Activated T-cell treated with anti-CD3 and anti-CD28 coated beads for 24 hours (primary cell): ENCODE data around the gene DNAAF5.

Experiments used
- DNase-seq: peaks from one replicate; pipeline ENCODE4 v3.0.0-alpha.2; 2020; ENCODE audit warnings: low read depth

Gene DNAAF5

DNA sequence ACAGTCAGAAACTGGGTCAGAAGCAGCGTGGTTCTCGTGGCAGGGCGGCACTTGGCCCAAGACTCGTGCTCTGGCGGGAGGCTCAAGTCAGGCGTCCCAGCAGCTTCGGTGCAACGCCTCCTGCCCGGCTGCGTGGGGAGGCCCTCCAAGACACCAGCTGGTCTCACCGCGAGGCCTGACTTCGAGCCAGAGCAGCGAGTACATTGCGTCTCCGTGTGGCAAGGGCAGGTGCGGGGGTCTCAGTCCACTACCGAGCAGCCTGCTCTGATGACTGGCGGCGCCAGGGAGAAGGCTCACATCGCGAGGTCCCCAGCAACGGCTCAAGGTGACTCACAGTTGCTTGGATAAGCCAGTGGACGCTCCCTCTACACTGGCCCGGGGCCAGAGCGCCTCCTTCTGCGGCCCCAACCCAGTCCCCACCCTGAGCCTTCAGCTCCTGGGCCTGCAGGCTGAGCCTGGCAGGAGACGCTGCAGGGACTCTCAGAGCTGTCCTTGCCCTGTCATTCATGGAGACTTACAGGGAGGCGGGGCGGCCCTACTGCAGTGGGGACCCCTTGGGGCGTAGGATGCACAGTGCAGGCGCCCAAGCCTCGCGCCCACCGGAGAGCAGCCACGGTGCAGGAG is 42.5 kb downstream of the DNAAF5 start:
- no peak for DNase-seq

- no peak for DNase-seq
Measured at GRCh38 chr7:770336-770735, 43.8 kb downstream of the DNAAF5 start.

- DNase-seq = no peak
Measured at GRCh38 chr7:770741-771166, 44.3 kb downstream of the DNAAF5 start.

GRCh38 chr7:771234-772004 is 44.9 kb downstream of the DNAAF5 start:
- no peak for DNase-seq

GRCh38 chr7:772005-772294 is 45.5 kb downstream of the DNAAF5 start:
- no peak for DNase-seq

DNA sequence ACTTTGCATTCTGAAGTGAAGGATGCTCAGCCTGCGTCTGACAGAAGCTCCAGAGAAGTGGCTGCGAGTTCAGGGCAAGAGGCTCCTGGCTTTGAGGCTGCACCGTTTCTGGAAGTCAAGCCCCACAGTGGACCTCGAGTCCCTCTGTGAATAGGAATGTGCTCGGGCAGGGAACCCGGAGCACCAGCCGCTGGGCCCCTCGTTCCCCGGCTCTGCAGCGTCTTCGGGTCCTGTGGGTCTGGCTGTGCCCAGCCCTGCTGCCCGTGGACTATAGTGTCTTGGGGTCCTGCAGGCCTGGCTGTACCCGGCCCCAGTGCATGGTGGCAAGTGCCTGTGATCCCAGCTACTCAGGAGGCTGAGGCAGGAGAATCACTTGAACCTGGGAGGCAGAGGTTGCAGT is 45.9 kb downstream of the DNAAF5 start:
- DNase-seq = no peak

DNA sequence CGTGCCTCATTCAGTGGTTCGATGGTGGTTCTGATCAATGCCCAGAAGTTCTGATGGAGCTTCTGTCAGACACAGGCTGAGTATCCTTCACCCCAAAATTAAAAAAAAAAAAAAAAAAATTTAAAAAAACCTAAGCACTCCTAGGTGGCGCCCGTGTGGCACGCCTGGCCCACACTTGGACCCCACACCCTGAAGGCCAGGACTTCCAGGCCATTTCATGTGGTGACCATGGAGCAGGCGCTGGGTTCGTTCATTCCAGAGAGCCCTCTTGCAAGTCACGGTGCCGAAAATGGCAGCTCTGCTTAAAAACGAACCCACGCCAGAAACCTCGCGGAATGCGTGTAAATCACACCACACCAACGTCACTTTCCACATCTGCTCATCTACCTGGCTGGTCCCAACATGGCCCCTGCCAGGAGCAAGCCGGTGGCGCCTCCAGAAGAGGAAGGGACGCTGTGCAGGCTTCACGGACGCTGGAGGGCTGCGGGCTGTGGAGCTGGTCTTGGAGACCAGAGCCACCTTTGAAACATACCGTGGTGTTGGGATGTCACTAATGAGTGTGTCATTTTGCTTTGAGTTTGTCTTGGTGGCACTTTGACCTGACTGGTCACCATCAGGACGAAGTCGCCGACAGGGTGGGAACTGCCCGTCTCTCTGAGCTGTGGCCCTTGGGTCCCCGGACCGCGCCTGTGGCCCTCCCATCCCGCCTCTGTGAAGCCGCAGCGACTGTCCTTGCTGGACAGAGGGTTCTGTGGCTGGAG is 46.5 kb downstream of the DNAAF5 start:
- no peak for DNase-seq

DNA sequence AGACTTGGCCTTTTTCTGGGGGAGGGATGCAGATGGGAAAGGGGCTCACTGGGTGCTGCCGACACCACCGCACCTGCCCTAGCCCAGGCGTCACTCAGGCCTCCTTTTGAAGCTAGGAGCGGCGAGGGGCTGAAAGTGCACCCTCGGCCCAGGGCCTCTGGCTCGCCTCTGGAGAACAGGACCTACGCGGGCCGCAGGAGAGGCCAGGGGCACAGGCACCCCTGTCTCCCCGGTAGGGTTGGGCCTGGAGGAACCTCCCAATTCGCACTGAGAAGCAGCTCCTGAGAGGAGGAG is 47.1 kb downstream of the DNAAF5 start:
- DNase-seq = no peak

DNA sequence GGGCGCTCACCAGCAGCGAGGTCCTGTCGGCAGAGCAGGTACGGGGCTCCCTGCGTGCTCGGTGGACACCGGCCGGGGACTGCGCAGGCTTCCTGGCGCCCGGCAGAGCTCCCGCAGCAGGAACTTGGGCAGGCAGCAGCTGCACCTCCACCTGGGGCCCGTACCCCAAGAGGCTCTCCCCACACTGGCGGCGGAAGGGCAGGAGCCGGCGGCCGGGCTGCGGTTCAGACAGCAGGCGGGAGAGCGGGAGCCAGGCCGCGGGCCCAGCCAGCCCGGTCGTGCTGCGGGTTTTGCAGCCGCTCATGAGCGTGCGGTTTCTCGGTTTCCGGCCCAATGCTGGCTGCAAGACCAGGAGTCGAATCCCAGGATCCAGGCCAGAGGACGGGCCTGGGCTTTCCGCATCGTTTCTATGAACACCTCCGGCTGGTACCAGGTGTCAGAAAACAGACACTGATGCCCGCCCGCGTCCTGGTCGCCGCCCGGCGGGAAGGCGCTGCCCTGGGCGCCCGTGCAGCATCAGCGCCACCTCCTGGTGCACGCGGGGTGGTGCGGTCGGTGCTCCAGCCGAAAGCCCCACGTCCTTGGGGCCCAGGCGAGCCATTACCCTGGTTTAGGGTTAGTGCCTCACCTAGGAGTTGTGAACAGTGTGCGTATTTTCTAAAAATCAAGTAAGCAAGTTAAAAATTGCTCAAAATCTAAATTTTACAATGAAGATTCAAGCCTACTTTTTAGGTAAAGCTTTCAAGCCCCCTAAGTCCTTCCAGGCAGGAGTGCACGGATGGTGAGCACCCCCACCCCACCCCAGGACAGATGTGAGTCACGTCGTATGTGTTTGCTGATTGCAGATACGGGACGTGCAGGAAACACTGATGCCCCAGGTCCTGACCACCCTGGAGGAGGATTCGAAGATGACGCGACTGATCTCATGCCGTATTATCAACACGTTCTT is 47.9 kb downstream of the DNAAF5 start:
- DNase-seq = peak; percentile 55

GRCh38 chr7:776381-776780 is 49.9 kb downstream of the DNAAF5 start:
- no peak for DNase-seq

- DNase-seq = no peak
Measured at GRCh38 chr7:776992-777727, 50.7 kb downstream of the DNAAF5 start.

DNA sequence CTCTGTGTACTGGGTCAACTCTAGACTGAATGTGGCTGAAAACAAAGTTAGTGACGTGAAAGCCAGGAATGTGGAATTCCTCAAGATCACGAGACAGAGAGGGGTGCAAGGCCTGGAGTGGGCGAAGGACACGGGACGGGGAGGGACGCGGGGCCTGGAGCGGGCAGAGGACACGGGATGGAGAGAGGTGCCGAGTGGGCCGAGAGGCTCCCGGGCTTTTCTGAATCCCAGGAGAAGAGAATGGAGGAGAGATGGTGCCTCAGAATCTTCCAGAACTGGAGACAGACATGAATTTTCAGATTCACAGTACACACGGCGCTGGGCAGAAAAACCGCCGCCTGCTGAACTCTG is 51.2 kb downstream of the DNAAF5 start:
- no peak for DNase-seq

DNA sequence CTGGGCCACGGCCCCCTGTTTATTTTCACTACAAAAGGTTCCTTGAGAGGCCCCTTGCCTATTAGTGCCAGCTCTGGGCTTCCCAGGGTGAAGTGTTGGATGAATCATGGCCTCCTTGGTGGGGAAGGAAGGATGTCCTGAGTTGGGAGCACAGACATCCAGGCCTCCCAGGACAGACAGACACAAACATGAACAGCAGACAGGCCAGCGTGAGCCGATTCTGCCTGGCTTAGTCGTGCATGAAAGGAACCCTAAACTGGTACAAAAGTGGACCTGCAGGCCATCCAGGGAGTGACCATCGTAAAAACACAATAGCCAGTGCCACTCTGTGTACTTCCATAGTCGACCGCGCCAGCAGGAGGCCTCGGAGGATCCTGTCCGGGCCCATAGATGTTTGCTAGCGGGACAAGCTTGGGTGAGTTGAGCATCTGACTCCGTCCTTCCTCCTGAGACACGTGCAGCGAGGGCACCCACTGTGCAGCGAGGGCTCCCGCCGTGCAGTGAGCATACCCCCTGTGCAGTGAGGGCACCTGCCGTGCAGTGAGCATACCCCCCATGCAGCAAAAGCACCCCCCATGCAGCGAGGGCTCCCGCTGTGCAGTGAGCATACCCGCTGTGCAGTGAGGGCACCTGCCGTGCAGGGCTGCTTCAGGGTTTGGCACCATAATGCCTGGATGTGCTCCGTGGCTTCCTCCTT is 51.9 kb downstream of the DNAAF5 start:
- no peak for DNase-seq

DNA sequence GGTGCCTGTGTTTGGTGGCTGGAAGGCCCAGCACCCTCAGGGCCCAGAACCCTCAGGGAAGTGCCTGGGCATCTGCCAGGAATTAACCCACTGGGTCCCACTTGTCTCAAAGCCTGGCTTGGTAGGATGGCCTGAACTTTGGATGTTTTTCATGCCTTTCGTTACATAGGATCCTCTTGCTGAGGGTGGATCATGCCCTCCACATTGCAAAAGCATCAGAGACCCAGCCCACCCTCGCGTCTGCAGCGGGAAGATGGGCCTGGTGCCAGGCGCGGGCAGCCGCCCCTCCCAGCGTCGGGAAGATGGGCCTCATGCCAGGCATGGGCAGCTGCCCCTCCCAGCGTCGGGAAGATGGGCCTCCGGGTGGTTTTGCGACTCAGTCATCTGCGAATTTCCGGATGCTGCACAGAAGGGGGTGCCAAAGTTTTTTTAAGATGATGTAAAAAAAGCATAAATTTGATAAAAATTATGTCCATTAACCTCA is 52.5 kb downstream of the DNAAF5 start:
- no peak for DNase-seq

DNA sequence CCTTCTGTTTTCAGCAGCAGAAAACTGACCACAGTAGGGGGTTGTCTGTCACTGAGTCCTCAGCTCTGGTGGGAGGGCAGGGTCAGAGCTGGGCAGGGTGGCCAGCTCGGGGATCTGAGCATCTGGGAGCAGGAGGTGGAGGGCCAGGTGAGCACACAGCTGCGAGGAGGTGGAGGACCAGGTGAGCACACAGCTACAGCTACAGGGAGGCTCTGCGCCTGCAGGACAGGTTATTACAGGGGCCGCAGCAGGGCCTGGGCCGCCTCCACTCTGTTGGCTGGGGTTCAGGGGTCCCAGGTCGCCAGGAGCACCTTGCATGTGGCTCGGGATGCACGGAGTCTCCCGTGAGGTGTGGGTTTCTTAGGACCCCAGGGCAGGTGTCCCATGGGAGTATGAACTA is 53.0 kb downstream of the DNAAF5 start:
- DNase-seq = no peak

GRCh38 chr7:780081-780480 is 53.6 kb downstream of the DNAAF5 start:
- no peak for DNase-seq

DNA sequence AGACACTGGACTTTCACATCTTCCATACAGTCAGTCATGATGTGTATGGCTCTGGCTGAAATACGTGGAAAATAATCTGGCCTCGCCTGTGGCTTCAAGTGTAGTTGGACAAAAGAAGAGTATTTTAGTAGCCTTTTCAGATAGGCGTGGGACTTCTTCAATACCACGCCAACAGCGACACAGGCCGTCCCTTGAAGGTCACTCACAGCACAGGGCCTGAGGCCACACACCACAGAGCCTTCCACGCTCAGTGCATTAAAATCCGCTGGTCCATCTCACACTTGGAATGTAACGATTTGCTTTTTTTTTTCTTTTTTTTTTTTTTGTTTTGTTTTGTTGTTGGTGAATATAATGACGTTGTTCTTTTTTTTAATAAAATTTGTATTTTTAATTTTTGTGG is 54.0 kb downstream of the DNAAF5 start:
- no peak for DNase-seq

DNA sequence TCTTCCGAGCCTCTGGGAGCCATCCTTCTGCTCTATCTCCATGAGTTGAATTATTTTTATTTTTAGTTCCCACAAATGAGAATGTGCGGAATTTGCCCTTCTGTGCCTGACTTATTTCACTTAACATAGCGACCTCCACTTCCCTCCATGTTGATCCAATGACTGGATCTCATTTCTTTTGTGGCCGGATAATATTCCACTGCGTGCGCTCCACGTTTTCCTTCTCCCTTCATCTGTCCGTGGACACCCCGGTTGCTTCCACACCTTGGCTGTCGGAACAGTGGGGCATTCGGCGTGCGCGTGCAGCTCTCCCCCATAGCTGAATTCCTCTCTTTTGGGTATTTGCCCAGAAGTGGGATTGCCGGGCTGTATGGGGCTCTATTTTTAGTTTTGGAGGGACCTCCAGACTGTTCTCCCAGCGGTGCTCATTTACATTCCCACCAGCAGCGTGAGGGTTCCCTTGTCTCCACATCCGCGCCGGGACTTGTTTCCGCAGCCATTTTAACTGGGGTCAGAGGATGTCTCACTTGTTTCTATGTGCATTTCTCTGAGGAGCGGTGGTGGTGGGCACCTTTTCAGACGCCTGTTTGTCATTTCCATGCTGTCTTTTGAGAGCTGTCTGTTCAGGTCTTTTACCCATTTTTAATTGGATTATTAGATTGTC is 54.8 kb downstream of the DNAAF5 start:
- DNase-seq = no peak

DNA sequence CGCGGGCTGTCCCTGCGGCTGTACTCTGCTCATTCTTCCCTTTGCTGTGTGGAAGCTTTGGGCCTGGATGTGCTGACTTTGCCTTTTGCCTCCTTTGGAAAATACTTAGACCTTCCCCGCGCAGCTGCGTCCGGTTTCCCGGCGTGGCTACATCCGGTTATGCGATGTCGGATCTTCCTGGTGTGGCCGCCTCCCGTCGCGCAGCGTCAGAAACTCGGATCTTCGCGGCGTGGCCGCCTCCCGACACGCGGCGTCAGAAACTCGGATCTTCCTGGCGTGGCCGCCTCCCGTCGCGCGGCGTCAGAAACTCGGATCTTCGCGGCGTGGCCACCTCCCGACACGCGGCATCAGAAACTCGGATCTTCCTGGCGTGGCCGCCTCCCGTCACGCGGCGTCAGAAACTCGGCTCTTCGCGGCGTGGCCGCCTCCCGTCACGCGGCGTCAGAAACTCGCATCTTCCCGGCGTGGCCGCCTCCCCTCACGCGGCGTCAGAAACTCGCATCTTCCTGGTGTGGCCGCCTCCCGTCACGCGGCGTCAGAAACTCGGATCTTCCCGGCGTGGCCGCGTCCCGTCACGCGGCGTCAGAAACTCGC is 55.5 kb downstream of the DNAAF5 start:
- no peak for DNase-seq
